HCT116 (cell line): ENCODE measurements around the gene OR2Y1.
"Not testable (repeated sequence)": the region's sequence is repeated elsewhere in the genome, so short reads cannot be mapped to it uniquely, and the experiment has no call there.

Experiments
- ELF1 ChIP-seq: IDR thresholded peaks from 2 replicates; pipeline ENCODE4 v1.6.1; 2012; ENCODE audit warnings: low read depth, borderline replicate concordance
- EZH2 ChIP-seq: fragments of 200-600 bp; sonication (generic); IDR thresholded peaks from 2 replicates; pipeline ENCODE4 v1.6.1; 2017; ENCODE audit warnings: antibody characterized with exemption, mixed run types
- EZH2phosphoT487 ChIP-seq: fragments of 200-600 bp; IDR thresholded peaks from 2 replicates; pipeline ENCODE4 v1.6.1; 2018; ENCODE audit warnings: antibody characterized with exemption, borderline replicate concordance
- POLR2A ChIP-seq: IDR thresholded peaks from 2 replicates; pipeline ENCODE4 v1.7.0; 2011; ENCODE audit warnings: borderline replicate concordance; ENCODE audit not compliant: insufficient read depth, insufficient read length; ENCODE audit errors: extremely low read depth
- RAD21 ChIP-seq: IDR thresholded peaks from 2 replicates; pipeline ENCODE4 v1.6.1; 2012; ENCODE audit warnings: low read depth, mild to moderate bottlenecking
- SIN3A ChIP-seq: IDR thresholded peaks from 2 replicates; pipeline ENCODE4 v1.6.1; 2012; ENCODE audit warnings: low read depth
- SP1 ChIP-seq: IDR thresholded peaks from 2 replicates; pipeline ENCODE4 v1.6.1; 2012; ENCODE audit warnings: low read depth
- ZFX ChIP-seq: fragments of 450-650 bp; IDR thresholded peaks from 2 replicates; pipeline ENCODE4 v1.6.1; 2017
- TF ChIP-seq, protein P1 (sequence below), 3 experiments: fragments of 200-600 bp in 1 of 3; sonication (generic) in 1 of 3; IDR thresholded peaks in 2 of 3; conservative IDR thresholded peaks in 1 of 3; 2 replicates each; pipeline ENCODE4 v1.5.1; 2012 to 2017; ENCODE audit warnings: low read depth in 2 of 3, low read length in 2 of 3, antibody characterized with exemption in 1 of 3, borderline replicate concordance in 1 of 3, control low read depth in 1 of 3, mild to moderate bottlenecking in 1 of 3, mixed read lengths in 1 of 3, mixed run types in 1 of 3, moderate library complexity in 1 of 3; ENCODE audit not compliant: insufficient read depth in 1 of 3
- TF ChIP-seq, protein P2 (sequence below): IDR thresholded peaks from 2 replicates; pipeline ENCODE4 v1.6.1; 2012
- TF ChIP-seq, protein P3 (sequence below): IDR thresholded peaks from 2 replicates; pipeline ENCODE4 v1.6.1; 2012; ENCODE audit warnings: low read depth

DNA sequence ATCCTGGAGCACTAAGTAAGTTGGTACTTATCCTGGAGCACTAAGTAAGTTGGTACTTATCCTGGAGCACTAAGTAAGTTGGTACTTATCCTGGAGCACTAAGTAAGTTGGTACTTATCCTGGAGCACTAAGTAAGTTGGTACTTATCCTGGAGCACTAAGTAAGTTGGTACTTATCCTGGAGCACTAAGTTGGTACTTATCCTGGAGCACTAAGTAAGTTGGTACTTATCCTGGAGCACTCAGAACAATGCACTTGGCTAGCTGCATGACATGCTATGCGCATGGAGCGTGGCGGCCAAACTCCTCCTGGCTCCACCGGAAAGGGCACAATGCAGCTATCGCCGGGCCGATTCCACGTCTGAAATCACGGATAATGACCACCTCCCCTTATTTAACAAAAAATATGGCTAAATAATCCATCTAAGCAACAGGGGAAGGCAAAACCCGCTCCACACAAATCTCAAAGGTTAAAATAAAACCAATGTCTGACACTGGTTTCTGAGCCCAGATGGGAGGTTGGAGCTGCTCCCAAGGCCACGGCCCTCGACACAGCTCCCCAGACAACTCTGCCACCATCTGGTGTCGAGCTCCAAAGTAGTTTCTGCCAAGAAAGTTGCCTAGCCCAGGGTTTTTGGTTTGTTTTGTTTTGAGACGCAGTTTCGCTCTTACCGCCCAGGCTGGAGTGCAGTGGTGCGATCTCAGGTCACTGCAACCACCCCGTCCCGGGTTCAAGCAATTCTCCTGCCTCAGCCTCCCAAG is 49.0 kb upstream of the OR2Y1 start:
- TF ChIP-seq, protein P1, sequence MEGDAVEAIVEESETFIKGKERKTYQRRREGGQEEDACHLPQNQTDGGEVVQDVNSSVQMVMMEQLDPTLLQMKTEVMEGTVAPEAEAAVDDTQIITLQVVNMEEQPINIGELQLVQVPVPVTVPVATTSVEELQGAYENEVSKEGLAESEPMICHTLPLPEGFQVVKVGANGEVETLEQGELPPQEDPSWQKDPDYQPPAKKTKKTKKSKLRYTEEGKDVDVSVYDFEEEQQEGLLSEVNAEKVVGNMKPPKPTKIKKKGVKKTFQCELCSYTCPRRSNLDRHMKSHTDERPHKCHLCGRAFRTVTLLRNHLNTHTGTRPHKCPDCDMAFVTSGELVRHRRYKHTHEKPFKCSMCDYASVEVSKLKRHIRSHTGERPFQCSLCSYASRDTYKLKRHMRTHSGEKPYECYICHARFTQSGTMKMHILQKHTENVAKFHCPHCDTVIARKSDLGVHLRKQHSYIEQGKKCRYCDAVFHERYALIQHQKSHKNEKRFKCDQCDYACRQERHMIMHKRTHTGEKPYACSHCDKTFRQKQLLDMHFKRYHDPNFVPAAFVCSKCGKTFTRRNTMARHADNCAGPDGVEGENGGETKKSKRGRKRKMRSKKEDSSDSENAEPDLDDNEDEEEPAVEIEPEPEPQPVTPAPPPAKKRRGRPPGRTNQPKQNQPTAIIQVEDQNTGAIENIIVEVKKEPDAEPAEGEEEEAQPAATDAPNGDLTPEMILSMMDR (IDR thresholded peaks at IDR 0.05 in 2 of 3, conservative IDR thresholded peaks at IDR 0.05 in 1 of 3; ENCODE audit: borderline replicate concordance in 1 of 3, insufficient read depth in 1 of 3, low read depth in 2 of 3, low read length in 2 of 3), result not testable (repeated sequence)
- not testable (repeated sequence) for TF ChIP-seq EZH2phosphoT487, EZH2, ELF1, POLR2A, RAD21, SIN3A, SP1, ZFX
- TF ChIP-seq, protein P2, sequence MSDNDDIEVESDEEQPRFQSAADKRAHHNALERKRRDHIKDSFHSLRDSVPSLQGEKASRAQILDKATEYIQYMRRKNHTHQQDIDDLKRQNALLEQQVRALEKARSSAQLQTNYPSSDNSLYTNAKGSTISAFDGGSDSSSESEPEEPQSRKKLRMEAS, result not testable (repeated sequence)
- TF ChIP-seq, protein P3, sequence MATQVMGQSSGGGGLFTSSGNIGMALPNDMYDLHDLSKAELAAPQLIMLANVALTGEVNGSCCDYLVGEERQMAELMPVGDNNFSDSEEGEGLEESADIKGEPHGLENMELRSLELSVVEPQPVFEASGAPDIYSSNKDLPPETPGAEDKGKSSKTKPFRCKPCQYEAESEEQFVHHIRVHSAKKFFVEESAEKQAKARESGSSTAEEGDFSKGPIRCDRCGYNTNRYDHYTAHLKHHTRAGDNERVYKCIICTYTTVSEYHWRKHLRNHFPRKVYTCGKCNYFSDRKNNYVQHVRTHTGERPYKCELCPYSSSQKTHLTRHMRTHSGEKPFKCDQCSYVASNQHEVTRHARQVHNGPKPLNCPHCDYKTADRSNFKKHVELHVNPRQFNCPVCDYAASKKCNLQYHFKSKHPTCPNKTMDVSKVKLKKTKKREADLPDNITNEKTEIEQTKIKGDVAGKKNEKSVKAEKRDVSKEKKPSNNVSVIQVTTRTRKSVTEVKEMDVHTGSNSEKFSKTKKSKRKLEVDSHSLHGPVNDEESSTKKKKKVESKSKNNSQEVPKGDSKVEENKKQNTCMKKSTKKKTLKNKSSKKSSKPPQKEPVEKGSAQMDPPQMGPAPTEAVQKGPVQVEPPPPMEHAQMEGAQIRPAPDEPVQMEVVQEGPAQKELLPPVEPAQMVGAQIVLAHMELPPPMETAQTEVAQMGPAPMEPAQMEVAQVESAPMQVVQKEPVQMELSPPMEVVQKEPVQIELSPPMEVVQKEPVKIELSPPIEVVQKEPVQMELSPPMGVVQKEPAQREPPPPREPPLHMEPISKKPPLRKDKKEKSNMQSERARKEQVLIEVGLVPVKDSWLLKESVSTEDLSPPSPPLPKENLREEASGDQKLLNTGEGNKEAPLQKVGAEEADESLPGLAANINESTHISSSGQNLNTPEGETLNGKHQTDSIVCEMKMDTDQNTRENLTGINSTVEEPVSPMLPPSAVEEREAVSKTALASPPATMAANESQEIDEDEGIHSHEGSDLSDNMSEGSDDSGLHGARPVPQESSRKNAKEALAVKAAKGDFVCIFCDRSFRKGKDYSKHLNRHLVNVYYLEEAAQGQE, result not testable (repeated sequence)
